ENCODE measurements around the gene OR52N1. TPM values are rescaled to one million over a fixed set of nuclear protein-coding genes. Genes with fewer than 3 reads are reported as not detected.

The OR52N1 gene
- total and polyA plus RNA-seq, 2 experiments from 2014 or later = not detected

DNA sequence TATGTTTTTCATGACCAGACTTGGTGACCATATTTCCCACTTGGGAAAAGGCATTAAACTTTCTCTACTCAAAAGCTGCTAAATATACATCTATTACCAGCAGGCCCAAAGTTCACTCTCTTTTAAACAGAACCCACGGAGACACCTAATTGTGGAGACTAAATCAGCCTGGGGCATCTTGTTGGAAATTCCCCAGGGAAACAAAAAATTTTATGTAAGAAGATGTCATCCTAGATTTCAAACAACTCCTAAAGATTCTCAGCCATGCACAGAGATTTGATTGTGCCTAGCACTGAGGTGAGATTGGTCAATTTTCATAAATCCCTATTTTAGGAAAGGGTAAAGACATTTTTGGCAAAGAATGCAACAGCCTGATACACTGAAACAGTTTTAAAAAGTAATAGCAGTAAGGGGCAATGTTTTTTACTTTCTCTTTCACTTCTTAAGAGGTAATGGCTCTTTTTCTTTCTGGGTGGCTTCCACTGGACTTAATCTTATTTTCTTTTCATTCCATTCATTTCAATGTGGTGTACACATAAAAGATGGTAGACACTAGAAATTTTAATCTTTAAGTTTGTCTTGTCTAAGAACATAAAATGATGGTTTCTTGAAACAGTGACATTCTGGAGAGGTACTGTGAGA is 27.3 kb upstream of the OR52N1 start:
- Histone ChIP-seq H3K9ac (no peak overlapping the region), H3K4me3 (no peak overlapping the region), H3K4me2 (ENCODE audit: unreplicated experiment) (no peak overlapping the region), H3K79me2 (ENCODE audit: insufficient read depth) (no peaks in the 10 kb centered on the region), H3K9me3 (ENCODE audit: low read depth) (no peaks in the 10 kb centered on the region), H3K4me1 (ENCODE audit: insufficient read depth) (no peaks in the 10 kb centered on the region), H3K36me3 (ENCODE audit: low read depth) (no peaks in the 10 kb centered on the region), H3K27me3 (replicated peaks; ENCODE audit: insufficient read depth) (0 out of 2 replicates have a peak, but pooled peaks cover 4% of the 10 kb centered on the region), H3K27ac (no peak overlapping the region), H2AFZ (no peak overlapping the region), H3K9me2 (ENCODE audit: insufficient read depth) (no peaks in the 10 kb centered on the region), H4K20me1 (ENCODE audit: insufficient read depth) (no peaks in the 10 kb centered on the region), H3F3A (ENCODE audit: insufficient read depth) (no peaks in the 10 kb centered on the region)
- TF ChIP-seq EZH2phosphoT487 (IDR thresholded peaks at IDR 0.05; ENCODE audit: insufficient read depth, low read depth) = no peak
- TF ChIP-seq EZH2 (IDR thresholded peaks at IDR 0.05; ENCODE audit: insufficient read depth, poor library complexity, severe bottlenecking) = no peak
- in situ Hi-C loops (cut with MboI) = no loop called here
- WGBS, 2 experiments (ENCODE audit: low coverage in 1 of 2, low lambda C conversion rate in 2 of 2, missing lambda C conversion rate in 2 of 2) = 65 to 76% methylated on average over 1 of the region's 1 CpG
- DNase-seq = no peak

DNA sequence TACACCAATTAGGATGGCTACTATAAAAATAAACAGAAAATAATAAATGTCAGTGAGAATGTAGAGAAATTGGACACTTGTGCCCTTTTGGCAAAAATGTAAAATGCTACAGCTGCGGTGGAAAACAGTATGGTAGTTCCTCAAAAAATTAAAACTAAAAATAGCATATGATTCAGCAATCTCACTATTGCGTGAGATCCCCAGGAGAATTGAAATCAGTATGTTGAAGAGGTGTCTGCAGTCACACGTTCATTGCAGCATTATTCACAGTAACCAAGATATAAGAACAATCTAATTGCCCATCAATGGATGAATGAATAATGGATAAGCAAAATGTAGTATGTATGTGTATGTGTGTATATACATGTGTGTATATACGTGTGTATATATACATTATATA is 24.5 kb upstream of the OR52N1 start:
- peak; percentile 29 for DNase-seq
- in situ Hi-C loops (cut with MboI) = no loop called here
- WGBS, 2 experiments (ENCODE audit: low coverage in 1 of 2, low lambda C conversion rate in 2 of 2, missing lambda C conversion rate in 2 of 2) = 23 to 24% methylated on average over 4 of the region's 4 CpGs

DNA sequence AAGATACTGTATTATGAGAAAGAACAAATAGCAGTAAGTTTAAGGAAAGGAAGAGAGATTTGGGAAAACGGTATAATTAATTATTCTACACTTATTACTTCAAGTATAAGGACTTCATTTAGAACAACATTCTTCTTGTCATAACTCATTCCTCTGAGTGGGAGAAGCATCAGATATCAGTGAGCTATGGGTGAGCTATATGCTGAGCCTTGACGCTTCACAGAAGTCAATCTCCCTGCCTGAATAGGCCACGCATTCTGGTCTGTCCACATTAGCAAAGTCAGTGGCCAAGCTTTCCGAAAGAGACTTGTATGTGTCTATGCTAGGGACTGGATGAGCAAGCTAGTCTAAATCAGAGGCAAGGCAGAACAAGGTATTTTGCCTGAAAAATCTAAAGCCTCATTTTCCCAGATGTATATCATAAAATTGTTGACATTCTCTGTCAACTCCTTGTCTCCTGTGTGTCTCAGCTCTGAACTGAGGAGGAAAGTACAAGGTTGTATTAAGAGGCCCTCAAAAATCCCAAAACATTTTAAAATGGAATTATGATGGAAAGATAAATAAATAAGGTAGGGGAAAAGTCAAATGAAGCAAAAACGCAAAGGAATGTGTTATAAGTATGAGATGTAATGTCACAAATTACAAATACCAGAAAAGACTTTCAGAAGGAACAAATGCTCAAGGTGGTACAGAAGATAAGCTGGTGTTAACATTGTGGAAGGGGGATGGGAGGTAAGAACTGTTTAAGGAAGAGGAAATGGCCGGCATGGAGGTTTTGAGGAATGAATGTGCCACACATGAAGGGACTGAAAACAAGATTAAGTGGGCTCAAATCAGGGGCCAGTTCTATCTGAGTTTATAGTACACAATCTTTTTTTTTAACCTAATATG is 19.1 kb upstream of the OR52N1 start:
- 86 to 87% methylated on average over 6 of the region's 6 CpGs for WGBS, 2 experiments (ENCODE audit: low coverage in 1 of 2, low lambda C conversion rate in 2 of 2, missing lambda C conversion rate in 2 of 2)

More for the DNA sequence above, 24.5 kb upstream of the OR52N1 start:
- Histone ChIP-seq H2AFZ (no peak overlapping the region), H3K9me3 (ENCODE audit: low read depth) (no peaks in the 10 kb centered on the region), H4K20me1 (ENCODE audit: insufficient read depth) (no peaks in the 10 kb centered on the region), H3F3A (ENCODE audit: insufficient read depth) (no peaks in the 10 kb centered on the region), H3K79me2 (ENCODE audit: insufficient read depth) (no peaks in the 10 kb centered on the region), H3K4me2 (ENCODE audit: unreplicated experiment) (no peak overlapping the region), H3K9me2 (ENCODE audit: insufficient read depth) (no peaks in the 10 kb centered on the region), H3K9ac (no peak overlapping the region), H3K4me1 (ENCODE audit: insufficient read depth) (no peaks in the 10 kb centered on the region), H3K36me3 (ENCODE audit: low read depth) (no peaks in the 10 kb centered on the region), H3K27ac (no peak overlapping the region), H3K4me3 (no peak overlapping the region), H3K27me3 (replicated peaks; ENCODE audit: insufficient read depth) (no peaks in the 10 kb centered on the region)
- TF ChIP-seq EZH2 (IDR thresholded peaks at IDR 0.05; ENCODE audit: insufficient read depth, poor library complexity, severe bottlenecking) (no peak), EZH2phosphoT487 (IDR thresholded peaks at IDR 0.05; ENCODE audit: insufficient read depth, low read depth) (no peak)

DNA sequence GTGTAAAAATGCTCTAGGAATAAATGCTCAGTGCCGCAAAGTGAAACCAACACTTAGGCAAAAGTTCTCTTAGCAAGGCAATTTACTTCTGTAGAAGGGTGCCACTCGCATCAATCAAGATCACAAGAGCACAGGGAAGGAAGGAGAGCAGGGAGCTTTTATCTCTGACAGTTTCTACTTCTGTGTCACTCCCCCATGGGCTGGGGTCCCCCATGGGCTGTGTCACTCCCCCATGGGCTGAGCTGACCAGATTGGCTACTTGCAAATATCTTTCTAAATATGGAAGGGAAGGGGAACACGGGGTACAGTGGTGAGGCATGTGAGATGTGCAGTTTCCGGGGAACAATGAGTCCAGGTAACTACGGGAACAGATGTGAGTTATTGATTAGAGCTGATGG is 18.1 kb upstream of the OR52N1 start:
- Histone ChIP-seq H2AFZ (peak overlapping the region; percentile 85), H3K9me2 (ENCODE audit: insufficient read depth) (no peaks in the 10 kb centered on the region), H3K4me2 (ENCODE audit: unreplicated experiment) (peak overlapping the region; percentile 99), H3K27ac (no peak overlapping the region), H3F3A (ENCODE audit: insufficient read depth) (no peaks in the 10 kb centered on the region), H3K4me1 (ENCODE audit: insufficient read depth) (no peaks in the 10 kb centered on the region), H3K79me2 (ENCODE audit: insufficient read depth) (no peaks in the 10 kb centered on the region), H3K9me3 (ENCODE audit: low read depth) (no peaks in the 10 kb centered on the region), H3K4me3 (peak overlapping the region; percentile 80), H4K20me1 (ENCODE audit: insufficient read depth) (no peaks in the 10 kb centered on the region), H3K36me3 (ENCODE audit: low read depth) (no peaks in the 10 kb centered on the region), H3K27me3 (replicated peaks; ENCODE audit: insufficient read depth) (0 out of 2 replicates have a peak, but pooled peaks cover 5% of the 10 kb centered on the region), H3K9ac (peak overlapping the region; percentile 63)
- DNase-seq = peak; percentile 31
- in situ Hi-C loops (cut with MboI) = loop anchor here (10.0 kb wide), 1 partner anchor 324 kb away; the partner anchor contains the start of gene OR52D1
- TF ChIP-seq EZH2 (IDR thresholded peaks at IDR 0.05; ENCODE audit: insufficient read depth, poor library complexity, severe bottlenecking) (no peak), EZH2phosphoT487 (IDR thresholded peaks at IDR 0.05; ENCODE audit: insufficient read depth, low read depth) (no peak)
- WGBS, 2 experiments (ENCODE audit: low coverage in 1 of 2, low lambda C conversion rate in 2 of 2, missing lambda C conversion rate in 2 of 2) = 22 to 24% methylated on average over 5 of the region's 5 CpGs

More for the DNA sequence above, 19.1 kb upstream of the OR52N1 start:
- Histone ChIP-seq H2AFZ (no peak overlapping the region), H4K20me1 (ENCODE audit: insufficient read depth) (no peaks in the 10 kb centered on the region), H3K4me1 (ENCODE audit: insufficient read depth) (no peaks in the 10 kb centered on the region), H3K9me2 (ENCODE audit: insufficient read depth) (no peaks in the 10 kb centered on the region), H3K9ac (no peak overlapping the region), H3K36me3 (ENCODE audit: low read depth) (no peaks in the 10 kb centered on the region), H3K27ac (no peak overlapping the region), H3K79me2 (ENCODE audit: insufficient read depth) (no peaks in the 10 kb centered on the region), H3K9me3 (ENCODE audit: low read depth) (no peaks in the 10 kb centered on the region), H3K27me3 (replicated peaks; ENCODE audit: insufficient read depth) (0 out of 2 replicates have a peak, but pooled peaks cover 5% of the 10 kb centered on the region), H3K4me3 (no peak overlapping the region), H3K4me2 (ENCODE audit: unreplicated experiment) (no peak overlapping the region), H3F3A (ENCODE audit: insufficient read depth) (no peaks in the 10 kb centered on the region)
- in situ Hi-C loops (cut with MboI) = loop anchor here (10.0 kb wide), 1 partner anchor 325 kb away; the partner anchor contains the start of gene OR52D1
- TF ChIP-seq EZH2phosphoT487 (IDR thresholded peaks at IDR 0.05; ENCODE audit: insufficient read depth, low read depth) (no peak), EZH2 (IDR thresholded peaks at IDR 0.05; ENCODE audit: insufficient read depth, poor library complexity, severe bottlenecking) (no peak)
- no peak for DNase-seq

All from GM23248 (cell line).